GM18870 (cell line): ENCODE data around the gene ZBTB8A.
"Not testable (repeated sequence)": the region's sequence is repeated elsewhere in the genome, so short reads cannot be mapped to it uniquely, and the experiment has no call there.

Experiments used
- ATAC-seq: cut with Tn5 transposase; IDR thresholded peaks from one replicate; pipeline ENCODE4 v1.9.1; 2021; ENCODE audit warnings: moderate library complexity; ENCODE audit not compliant: unreplicated experiment

Gene ZBTB8A

DNA sequence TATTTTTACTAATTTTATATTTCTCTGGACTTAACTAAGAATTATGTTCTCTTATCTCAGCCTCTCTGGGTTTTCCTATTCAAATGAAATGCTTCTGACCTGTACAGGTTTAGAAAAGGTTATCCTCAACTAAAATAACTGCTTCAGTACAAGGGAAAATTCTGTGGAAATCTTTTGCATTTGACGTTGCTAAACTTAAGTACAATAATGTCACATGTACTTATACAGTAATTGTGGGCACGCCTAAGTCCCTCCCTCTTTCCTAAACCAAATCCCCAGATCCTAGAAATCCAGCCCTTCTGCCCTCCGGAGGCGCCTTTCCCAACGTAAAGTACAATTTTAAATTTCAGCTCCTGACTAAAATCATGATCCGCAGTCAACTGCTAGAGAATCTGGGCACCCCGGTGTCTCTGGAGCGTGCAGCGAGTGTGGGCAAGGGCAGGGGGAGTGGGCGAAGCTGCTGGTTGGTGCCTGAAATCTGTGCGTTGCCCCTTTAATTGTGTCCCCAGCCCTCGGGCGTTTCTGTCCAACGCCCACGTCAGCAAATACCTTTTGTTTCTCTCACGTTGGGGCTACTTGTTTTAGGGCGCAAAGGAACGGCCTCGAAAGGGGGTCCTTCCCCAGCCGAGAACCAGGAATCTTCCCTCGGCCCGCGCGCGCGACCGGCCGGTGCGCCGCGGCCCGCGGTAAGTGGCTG is at the start of gene ZBTB8A:
Gene ZBTB8A, plus strand, starts transcription at position 541 of the 697 bp plus-strand sequence. CDS start 53,505 bp downstream, outside the sequence.
- no peak for ATAC-seq

DNA sequence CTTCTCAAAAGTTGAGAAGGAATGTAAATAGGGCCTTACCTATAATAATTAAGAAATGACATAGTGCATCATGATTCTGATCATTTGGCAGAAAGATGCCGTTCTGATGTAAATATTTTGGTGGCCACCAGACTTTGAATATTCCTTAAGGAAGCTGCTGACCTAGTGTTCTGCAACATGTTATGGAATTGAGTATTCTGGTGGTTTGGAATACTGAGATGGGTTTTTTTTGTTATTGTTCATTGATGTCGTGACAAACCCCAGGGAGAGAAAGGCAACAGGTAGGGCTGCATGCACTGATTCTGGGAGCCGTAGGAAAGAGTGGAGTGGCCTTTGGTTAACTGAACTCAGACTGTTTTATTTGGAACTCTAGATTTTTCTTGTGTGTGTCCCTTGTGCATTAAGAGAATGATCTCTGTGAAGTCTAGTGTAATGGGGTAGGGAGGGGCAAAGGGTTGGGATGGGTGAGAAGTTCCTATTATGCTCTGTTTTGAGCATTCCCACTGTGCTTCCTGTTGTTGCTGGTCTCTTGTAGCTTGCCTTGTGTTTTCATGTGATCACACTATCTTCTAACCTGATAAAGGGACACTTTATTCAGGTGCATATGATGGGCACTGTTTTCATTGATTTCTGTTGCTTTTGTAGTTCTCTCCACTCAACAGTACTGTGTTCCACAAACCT is 49.3 kb upstream of the ZBTB8A start:
- ATAC-seq: no peak

DNA sequence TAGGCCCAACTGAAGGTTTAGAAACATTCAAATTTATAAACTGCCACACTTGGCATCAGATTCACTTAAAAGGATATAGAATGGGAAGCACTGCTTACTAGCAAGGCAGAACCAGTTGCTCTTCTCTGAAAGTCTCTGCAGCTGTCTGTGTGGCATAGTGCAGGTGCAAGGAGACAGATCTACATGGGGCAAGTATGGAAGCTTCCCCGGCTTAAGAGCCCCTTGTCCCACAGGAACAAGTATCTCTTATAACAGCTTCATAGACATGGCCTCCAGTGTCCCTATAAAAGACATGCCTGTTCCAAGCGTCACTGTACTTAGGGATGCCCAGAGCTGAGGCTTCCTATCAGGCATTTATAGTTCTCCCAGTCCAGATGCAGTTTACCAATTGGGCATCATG is 47.8 kb upstream of the ZBTB8A start:
- no peak for ATAC-seq

- no peak for ATAC-seq
Measured at GRCh38 chr1:32494196-32494595, 45.0 kb upstream of the ZBTB8A start.

- ATAC-seq: no peak
Measured at GRCh38 chr1:32494711-32495337, 44.4 kb upstream of the ZBTB8A start.

DNA sequence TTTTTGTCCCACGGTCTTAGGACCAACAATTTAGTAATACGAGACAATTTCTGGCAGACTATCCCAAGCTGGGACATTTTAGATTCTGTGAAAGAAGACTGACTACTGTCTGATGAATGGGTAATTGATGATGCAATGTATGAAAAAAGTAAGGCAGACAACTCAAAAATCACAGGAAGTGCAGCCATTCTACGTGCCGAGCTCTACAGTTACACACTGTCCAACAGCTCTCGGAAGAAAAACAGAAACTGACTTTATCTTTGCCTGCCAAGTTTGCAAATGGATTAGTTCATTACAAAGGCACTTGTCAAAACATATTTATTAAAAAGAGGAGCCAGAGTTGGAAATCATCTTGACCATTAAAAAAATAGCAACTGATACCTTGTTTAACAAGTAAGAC is 43.1 kb upstream of the ZBTB8A start:
- no peak for ATAC-seq

GRCh38 chr1:32498751-32499150 is 40.5 kb upstream of the ZBTB8A start:
- no peak for ATAC-seq

GRCh38 chr1:32500387-32501209 is 38.6 kb upstream of the ZBTB8A start:
- ATAC-seq: no peak

DNA sequence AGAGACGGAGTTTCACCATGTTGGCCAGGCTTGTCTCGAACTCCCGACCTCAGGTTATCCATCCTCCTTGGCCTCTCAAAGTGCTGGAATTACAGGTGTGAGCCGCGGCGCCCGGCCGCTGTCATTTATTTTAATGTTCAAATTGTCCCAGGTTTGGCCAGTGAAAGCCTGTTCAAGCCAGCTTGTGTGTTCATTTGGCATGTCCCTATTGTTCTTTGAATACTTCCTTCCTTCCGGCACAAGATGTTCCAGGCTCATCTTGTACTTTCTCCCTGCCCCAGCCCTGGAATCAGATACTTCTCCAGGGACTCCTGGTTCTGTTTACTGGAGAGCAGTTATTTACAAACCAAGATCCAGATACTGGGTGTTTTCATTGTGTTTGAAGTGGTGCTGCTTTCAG is 37.4 kb upstream of the ZBTB8A start:
- ATAC-seq: no peak

GRCh38 chr1:32503153-32503552 is 36.1 kb upstream of the ZBTB8A start:
- ATAC-seq: no peak

DNA sequence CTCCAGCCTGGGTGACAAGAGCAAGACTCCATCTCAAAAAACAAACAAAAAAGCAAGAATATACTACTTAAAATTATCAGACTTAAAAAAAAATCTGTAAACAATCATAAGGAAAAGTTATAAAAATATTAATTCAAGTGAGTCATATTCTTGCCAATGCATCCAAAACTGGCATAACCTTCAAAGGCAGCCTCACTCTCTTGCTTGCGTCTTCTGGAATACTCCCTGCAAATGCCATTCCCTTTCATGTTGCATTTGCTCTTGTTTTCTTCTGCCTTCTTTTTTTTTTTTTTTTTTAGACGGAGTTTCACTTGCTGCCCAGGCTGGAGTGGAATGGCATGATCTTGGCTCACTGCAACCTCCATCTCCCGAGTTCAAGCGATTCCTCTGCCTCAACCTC is 32.2 kb upstream of the ZBTB8A start:
- ATAC-seq: no peak

DNA sequence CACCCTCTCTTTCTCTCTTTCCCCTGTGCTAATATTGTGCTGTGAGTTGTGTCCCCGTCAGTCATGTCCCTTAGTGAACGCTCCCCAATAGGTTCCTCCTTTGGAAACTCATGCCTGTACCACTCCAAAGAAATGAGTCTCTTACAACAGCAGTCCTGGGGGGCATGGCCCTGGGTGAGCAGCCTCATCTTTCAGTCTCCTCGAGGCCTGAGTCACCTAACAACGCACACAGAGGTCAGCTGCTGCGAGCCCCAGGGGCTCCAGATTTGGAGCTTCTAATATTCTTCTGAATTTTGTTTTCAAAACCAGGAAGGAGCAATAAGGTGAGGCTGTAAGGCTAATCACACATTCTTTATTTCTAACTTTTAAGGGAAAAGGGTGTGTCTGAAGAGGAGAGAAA is 30.5 kb upstream of the ZBTB8A start:
- no peak for ATAC-seq

GRCh38 chr1:32509939-32510338 is 29.3 kb upstream of the ZBTB8A start:
- no peak for ATAC-seq

- ATAC-seq: no peak
Measured at GRCh38 chr1:32516402-32516801, 22.8 kb upstream of the ZBTB8A start.

- ATAC-seq: no peak
Measured at GRCh38 chr1:32518976-32519375, 20.3 kb upstream of the ZBTB8A start.

DNA sequence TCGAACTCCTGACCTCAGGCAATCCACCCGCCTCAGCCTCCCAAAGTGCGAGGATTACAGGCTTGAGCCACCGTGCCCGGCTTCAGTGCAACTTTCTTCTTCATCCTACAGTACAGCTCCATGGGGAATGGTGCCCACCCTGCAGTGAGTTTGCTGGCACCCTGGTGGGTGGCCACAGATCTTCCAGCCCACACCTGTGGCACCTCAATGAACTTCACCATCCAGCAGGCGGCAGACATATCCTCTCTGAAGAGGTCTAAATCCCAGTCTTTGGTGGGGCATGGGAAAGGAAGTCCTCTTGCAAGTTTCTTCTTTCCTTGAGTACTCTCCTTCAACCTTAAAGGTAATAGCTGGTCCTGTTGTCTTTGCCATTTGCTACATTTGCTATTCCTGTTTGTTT is 18.1 kb upstream of the ZBTB8A start:
- no peak for ATAC-seq

DNA sequence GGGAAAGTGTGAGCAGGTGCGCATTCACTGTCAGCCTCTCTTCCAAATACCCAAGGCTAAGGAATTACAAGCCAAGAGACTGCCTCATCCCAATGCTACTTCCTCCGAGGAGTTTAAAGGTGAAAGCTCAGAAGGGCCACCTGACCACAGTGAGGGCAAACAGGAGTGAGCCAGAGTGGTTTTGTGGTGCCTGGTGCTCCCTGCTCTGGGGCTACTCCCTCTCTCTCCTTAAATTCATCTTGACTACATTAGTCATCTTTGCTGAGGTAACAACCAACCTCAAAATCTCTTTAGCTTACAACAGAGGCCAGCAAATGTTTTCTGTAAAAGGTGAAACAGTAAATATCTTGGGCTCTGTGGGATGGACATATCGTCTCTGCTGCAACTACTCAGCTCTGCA is 14.2 kb upstream of the ZBTB8A start:
- no peak for ATAC-seq

- no peak for ATAC-seq
Measured at GRCh38 chr1:32525661-32526444, 13.4 kb upstream of the ZBTB8A start.

DNA sequence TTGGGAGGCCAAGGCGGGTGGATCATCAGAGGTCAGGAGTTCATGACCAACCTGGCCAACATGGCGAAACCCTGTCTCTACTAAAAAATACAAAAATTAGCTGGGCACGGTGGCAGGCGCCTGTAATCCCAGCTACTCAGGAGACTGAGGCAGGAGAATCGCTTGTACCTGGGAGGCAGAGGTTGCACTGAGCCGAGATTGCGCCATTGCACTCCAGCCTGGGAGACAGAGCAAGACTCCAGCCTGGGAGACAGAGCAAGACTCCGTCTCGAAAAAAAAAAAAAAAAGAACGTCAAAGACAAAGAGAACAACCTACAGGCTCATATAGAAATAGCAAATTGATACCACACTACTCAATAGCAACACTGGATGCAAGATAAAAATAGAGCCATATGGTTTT is 10.7 kb upstream of the ZBTB8A start:
- ATAC-seq: not testable (repeated sequence)

DNA sequence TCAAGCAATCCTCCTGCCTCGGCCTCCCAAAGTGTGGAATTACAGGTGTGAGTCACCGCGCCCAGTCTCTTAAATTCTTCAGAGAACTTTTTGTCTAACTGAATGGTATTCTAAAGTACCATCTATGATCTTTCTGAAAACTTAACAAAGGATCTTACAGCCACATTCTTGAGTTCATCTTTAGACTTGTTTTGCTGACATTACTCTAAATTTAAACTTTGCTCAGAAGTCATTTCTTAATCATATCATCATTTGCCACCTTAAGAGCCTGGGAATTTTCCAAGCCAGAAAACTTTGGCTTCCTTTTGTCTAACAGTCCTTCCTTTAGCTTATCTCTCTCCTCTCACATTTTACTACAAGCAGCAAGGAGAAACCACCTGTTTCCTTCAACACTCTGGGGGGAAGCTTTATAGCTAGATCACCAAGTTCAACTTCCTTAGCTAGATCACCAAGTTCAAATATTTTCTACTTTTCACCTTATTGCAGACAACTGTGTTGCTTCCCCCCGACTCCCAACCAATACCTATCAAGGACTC is 5.4 kb upstream of the ZBTB8A start:
- no peak for ATAC-seq
